ENCODE data around the gene MRPL48.

MRPL48 gene

GRCh38 chr11:73814812-73815211 is 27.1 kb downstream of the MRPL48 start:
- Histone ChIP-seq H3K4me1 (peaks cover 3% of the 10 kb centered on the region), H3K9me3 (ENCODE audit: control insufficient read depth, low read length) (no peaks in the 10 kb centered on the region), H3K79me2 (no peaks in the 10 kb centered on the region), H3K4me2 (ENCODE audit: low read length) (no peak overlapping the region), H2AFZ (no peak overlapping the region), H3K27ac (no peak overlapping the region), H3K27me3 (ENCODE audit: control insufficient read depth, insufficient read depth, low read length) (no peaks in the 10 kb centered on the region), H3K9ac (no peak overlapping the region), H3K36me3 (ENCODE audit: control insufficient read depth, insufficient read depth, low read length) (no peaks in the 10 kb centered on the region), H3K4me3 (ENCODE audit: low read depth, low read length) (no peak overlapping the region)
- TF ChIP-seq CTCF (IDR thresholded peaks at IDR 0.05) = no peak

- Histone ChIP-seq H3K9ac (no peak overlapping the region), H3K36me3 (ENCODE audit: control insufficient read depth, insufficient read depth, low read length) (no peaks in the 10 kb centered on the region), H3K9me3 (ENCODE audit: control insufficient read depth, low read length) (no peaks in the 10 kb centered on the region), H3K4me3 (ENCODE audit: low read depth, low read length) (no peak overlapping the region), H3K4me2 (ENCODE audit: low read length) (no peak overlapping the region), H3K27me3 (ENCODE audit: control insufficient read depth, insufficient read depth, low read length) (no peaks in the 10 kb centered on the region), H2AFZ (no peak overlapping the region), H3K27ac (no peak overlapping the region), H3K79me2 (no peaks in the 10 kb centered on the region), H3K4me1 (peaks cover 3% of the 10 kb centered on the region)
- no peak for TF ChIP-seq CTCF (IDR thresholded peaks at IDR 0.05)
These were observed 31.2 kb downstream of the MRPL48 start for GRCh38 chr11:73818846-73819245.

GRCh38 chr11:73830261-73830660 is 42.6 kb downstream of the MRPL48 start:
- Histone ChIP-seq H3K4me3 (ENCODE audit: low read depth, low read length) (no peak overlapping the region), H3K9ac (no peak overlapping the region), H3K9me3 (ENCODE audit: control insufficient read depth, low read length) (no peaks in the 10 kb centered on the region), H3K79me2 (no peaks in the 10 kb centered on the region), H3K4me1 (no peaks in the 10 kb centered on the region), H3K27ac (no peak overlapping the region), H3K4me2 (ENCODE audit: low read length) (no peak overlapping the region), H3K27me3 (ENCODE audit: control insufficient read depth, insufficient read depth, low read length) (no peaks in the 10 kb centered on the region), H3K36me3 (ENCODE audit: control insufficient read depth, insufficient read depth, low read length) (no peaks in the 10 kb centered on the region), H2AFZ (no peak overlapping the region)
- TF ChIP-seq CTCF (IDR thresholded peaks at IDR 0.05) = no peak

GRCh38 chr11:73833067-73833466 is 45.4 kb downstream of the MRPL48 start:
- H3K27ac ChIP-seq = no peak overlapping the region
- TF ChIP-seq CTCF (IDR thresholded peaks at IDR 0.05) = no peak
- no peaks in the 10 kb centered on the region for H3K9me3 ChIP-seq (ENCODE audit: control insufficient read depth, low read length)
- H3K36me3 ChIP-seq (ENCODE audit: control insufficient read depth, insufficient read depth, low read length) = no peaks in the 10 kb centered on the region
- H3K9ac ChIP-seq = no peak overlapping the region
- H3K27me3 ChIP-seq (ENCODE audit: control insufficient read depth, insufficient read depth, low read length) = no peaks in the 10 kb centered on the region
- H3K4me1 ChIP-seq = no peaks in the 10 kb centered on the region
- H3K4me2 ChIP-seq (ENCODE audit: low read length) = no peak overlapping the region
- H3K4me3 ChIP-seq (ENCODE audit: low read depth, low read length) = no peak overlapping the region
- no peak overlapping the region for H2AFZ ChIP-seq
- H3K79me2 ChIP-seq = no peaks in the 10 kb centered on the region

GRCh38 chr11:73838443-73839122 is 50.9 kb downstream of the MRPL48 start:
- Histone ChIP-seq H3K36me3 (ENCODE audit: control insufficient read depth, insufficient read depth, low read length) (no peaks in the 10 kb centered on the region), H3K9me3 (ENCODE audit: control insufficient read depth, low read length) (no peaks in the 10 kb centered on the region), H3K27ac (no peak overlapping the region), H3K4me1 (no peaks in the 10 kb centered on the region), H3K4me3 (ENCODE audit: low read depth, low read length) (no peak overlapping the region), H3K9ac (no peak overlapping the region), H3K27me3 (ENCODE audit: control insufficient read depth, insufficient read depth, low read length) (no peaks in the 10 kb centered on the region), H3K4me2 (ENCODE audit: low read length) (no peak overlapping the region), H3K79me2 (no peaks in the 10 kb centered on the region), H2AFZ (no peak overlapping the region)
- no peak for TF ChIP-seq CTCF (IDR thresholded peaks at IDR 0.05)

Data from parathyroid adenoma (tissue), 2 donors.